K562 (cell line): ENCODE results near the gene UBE2L3. TPM values are rescaled to one million over a fixed set of nuclear protein-coding genes. Genes with fewer than 3 reads are reported as not detected.

Source experiments
- ARHGAP35 ChIP-seq: fragments of 450-650 bp; IDR thresholded peaks from 2 replicates; pipeline ENCODE4 v1.6.1; 2018; ENCODE audit not compliant: partially characterized antibody
- CHD2 ChIP-seq: IDR thresholded peaks from 2 replicates; pipeline ENCODE4 v1.6.1; 2011; ENCODE audit warnings: low read depth, low read length
- E4F1 ChIP-seq: fragments of 250-450 bp; sonication (Bioruptor Pico); IDR thresholded peaks from 2 replicates; pipeline ENCODE4 v1.5.0; 2021; ENCODE audit warnings: mild to moderate bottlenecking, borderline replicate concordance
- HDGF ChIP-seq: fragments of 450-650 bp; IDR thresholded peaks from 2 replicates; pipeline ENCODE4 v1.6.1; 2016
- SMARCE1 ChIP-seq: fragments of 450-650 bp; IDR thresholded peaks from 2 replicates; pipeline ENCODE4 v1.7.1; 2016; ENCODE audit warnings: mild to moderate bottlenecking
- ZBTB8A ChIP-seq: fragments of 450-650 bp; IDR thresholded peaks from 2 replicates; pipeline ENCODE4 v1.6.1; 2018; ENCODE audit warnings: mild to moderate bottlenecking, moderate library complexity; ENCODE audit not compliant: partially characterized antibody
- ZHX1 ChIP-seq: fragments of 150-350 bp; conservative IDR thresholded peaks from 2 replicates; pipeline ENCODE4 v1.6.1; 2014; ENCODE audit warnings: low read length
- polyA plus RNA-seq, 8 experiments: library from polyadenylated mRNA; depleted of rRNA in 4 of 8; stranded (reverse) in 5 of 8; unstranded in 3 of 8; fragments of >200 nt; fragmentation: Nextera tagmentation in 2 of 8; fragmentation: Illumina TruSeq in 1 of 8; extraction: Ambion mirVana in 2 of 8; extraction: Trizol in 1 of 8; gene quantifications; 2 replicates each; pipeline versions ENCODE4 v1.2.1 to v1.2.3, GENCODE V29; 2011 to 2014; ENCODE audit warnings: inconsistent platforms in 1 of 8, missing spikeins in 1 of 8
- total RNA-seq, 7 experiments: library from RNA; depleted of rRNA in 6 of 7; stranded (reverse); fragments of >200 nt in 6 of 7; fragmentation: Illumina TruSeq in 2 of 7; extraction: Trizol in 2 of 7; gene quantifications; 2 replicates each; pipeline versions ENCODE4 v1.2.1 to v1.2.3, GENCODE V29; 2011 to 2021; ENCODE audit warnings: low replicate concordance in 1 of 7
- TF ChIP-seq, protein P1 (sequence below), 2 experiments: fragments of 450-650 bp; formaldehyde crosslinking in 1 of 2; IDR thresholded peaks; 2 replicates each; pipeline versions ENCODE4 v1.4.0 to v1.6.1; 2014 to 2020; ENCODE audit warnings: mild to moderate bottlenecking in 2 of 2, borderline replicate concordance in 1 of 2, low read depth in 1 of 2
- TF ChIP-seq, protein P2 (sequence below), 2 experiments: fragments of 450-650 bp; IDR thresholded peaks; 2 replicates each; pipeline ENCODE4 v1.6.1; 2018; ENCODE audit warnings: mild to moderate bottlenecking in 2 of 2, low read depth in 1 of 2; ENCODE audit not compliant: partially characterized antibody in 2 of 2

The UBE2L3 gene
- total and polyA plus RNA-seq, 9 of the 15 experiments (the other 6 are each of a cell fraction or from before 2014, with no cell fraction given) = 215 to 625 (median 285) TPM

GRCh38 chr22:21657360-21658032 lies 90.0 kb downstream of the UBE2L3 start (continued):
- TF ChIP-seq, protein P1, sequence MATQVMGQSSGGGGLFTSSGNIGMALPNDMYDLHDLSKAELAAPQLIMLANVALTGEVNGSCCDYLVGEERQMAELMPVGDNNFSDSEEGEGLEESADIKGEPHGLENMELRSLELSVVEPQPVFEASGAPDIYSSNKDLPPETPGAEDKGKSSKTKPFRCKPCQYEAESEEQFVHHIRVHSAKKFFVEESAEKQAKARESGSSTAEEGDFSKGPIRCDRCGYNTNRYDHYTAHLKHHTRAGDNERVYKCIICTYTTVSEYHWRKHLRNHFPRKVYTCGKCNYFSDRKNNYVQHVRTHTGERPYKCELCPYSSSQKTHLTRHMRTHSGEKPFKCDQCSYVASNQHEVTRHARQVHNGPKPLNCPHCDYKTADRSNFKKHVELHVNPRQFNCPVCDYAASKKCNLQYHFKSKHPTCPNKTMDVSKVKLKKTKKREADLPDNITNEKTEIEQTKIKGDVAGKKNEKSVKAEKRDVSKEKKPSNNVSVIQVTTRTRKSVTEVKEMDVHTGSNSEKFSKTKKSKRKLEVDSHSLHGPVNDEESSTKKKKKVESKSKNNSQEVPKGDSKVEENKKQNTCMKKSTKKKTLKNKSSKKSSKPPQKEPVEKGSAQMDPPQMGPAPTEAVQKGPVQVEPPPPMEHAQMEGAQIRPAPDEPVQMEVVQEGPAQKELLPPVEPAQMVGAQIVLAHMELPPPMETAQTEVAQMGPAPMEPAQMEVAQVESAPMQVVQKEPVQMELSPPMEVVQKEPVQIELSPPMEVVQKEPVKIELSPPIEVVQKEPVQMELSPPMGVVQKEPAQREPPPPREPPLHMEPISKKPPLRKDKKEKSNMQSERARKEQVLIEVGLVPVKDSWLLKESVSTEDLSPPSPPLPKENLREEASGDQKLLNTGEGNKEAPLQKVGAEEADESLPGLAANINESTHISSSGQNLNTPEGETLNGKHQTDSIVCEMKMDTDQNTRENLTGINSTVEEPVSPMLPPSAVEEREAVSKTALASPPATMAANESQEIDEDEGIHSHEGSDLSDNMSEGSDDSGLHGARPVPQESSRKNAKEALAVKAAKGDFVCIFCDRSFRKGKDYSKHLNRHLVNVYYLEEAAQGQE (IDR thresholded peaks at IDR 0.05; ENCODE audit: borderline replicate concordance) = no peak
- TF ChIP-seq, protein P1 (CRISPR knock-in tag; IDR thresholded peaks at IDR 0.05; ENCODE audit: low read depth) = no peak
- TF ChIP-seq ZBTB8A (no peak), SMARCE1 (no peak), HDGF (no peak), ARHGAP35 (no peak), E4F1 (no peak), ZHX1 (peak; percentile 91), CHD2 (peak; percentile 68)
- TF ChIP-seq, protein P2, sequence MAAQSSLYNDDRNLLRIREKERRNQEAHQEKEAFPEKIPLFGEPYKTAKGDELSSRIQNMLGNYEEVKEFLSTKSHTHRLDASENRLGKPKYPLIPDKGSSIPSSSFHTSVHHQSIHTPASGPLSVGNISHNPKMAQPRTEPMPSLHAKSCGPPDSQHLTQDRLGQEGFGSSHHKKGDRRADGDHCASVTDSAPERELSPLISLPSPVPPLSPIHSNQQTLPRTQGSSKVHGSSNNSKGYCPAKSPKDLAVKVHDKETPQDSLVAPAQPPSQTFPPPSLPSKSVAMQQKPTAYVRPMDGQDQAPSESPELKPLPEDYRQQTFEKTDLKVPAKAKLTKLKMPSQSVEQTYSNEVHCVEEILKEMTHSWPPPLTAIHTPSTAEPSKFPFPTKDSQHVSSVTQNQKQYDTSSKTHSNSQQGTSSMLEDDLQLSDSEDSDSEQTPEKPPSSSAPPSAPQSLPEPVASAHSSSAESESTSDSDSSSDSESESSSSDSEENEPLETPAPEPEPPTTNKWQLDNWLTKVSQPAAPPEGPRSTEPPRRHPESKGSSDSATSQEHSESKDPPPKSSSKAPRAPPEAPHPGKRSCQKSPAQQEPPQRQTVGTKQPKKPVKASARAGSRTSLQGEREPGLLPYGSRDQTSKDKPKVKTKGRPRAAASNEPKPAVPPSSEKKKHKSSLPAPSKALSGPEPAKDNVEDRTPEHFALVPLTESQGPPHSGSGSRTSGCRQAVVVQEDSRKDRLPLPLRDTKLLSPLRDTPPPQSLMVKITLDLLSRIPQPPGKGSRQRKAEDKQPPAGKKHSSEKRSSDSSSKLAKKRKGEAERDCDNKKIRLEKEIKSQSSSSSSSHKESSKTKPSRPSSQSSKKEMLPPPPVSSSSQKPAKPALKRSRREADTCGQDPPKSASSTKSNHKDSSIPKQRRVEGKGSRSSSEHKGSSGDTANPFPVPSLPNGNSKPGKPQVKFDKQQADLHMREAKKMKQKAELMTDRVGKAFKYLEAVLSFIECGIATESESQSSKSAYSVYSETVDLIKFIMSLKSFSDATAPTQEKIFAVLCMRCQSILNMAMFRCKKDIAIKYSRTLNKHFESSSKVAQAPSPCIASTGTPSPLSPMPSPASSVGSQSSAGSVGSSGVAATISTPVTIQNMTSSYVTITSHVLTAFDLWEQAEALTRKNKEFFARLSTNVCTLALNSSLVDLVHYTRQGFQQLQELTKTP (IDR thresholded peaks at IDR 0.05; ENCODE audit: low read depth in 1 of 2, partially characterized antibody in 2 of 2) = no peak
